ENCODE data around the gene LARGE1. TPM values are rescaled to one million over a fixed set of nuclear protein-coding genes. Genes with fewer than 3 reads are reported as not detected.

Gene LARGE1
- total RNA-seq, 1 donor from 2014 or later = 140 TPM

DNA sequence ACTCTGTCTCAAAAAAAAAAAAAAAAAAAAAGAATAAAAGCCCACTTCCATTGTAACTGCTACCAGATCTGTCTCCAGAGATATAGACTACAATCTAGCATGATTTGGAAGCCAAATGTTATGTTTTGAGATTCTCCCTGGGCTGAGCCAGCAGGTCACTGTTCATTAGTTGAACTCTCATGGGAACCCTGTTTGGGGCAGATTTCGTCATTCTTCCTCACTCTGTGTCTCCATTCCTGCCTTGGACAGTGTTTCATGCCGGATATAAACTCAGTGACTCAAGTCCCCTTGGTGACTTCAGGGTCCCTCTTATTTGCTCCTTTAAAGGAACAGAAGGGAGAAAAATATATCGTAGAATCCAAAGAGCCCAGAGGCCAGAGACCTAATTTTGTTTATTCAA, 378.1 kb downstream of the LARGE1 start:
- ATAC-seq (ENCODE audit: poor library complexity) = peak; percentile 65
- DNase-seq = no peak

GRCh38 chr22:33539902-33540751, 380.1 kb downstream of the LARGE1 start:
- intact Hi-C loops (cut with DNase I) = no loop called here
- peak; percentile 56 for ATAC-seq (ENCODE audit: poor library complexity)
- peak; percentile 84 for DNase-seq

More for the DNA sequence above, 378.1 kb downstream of the LARGE1 start:
- intact Hi-C loops (cut with DNase I) = no loop called here

DNA sequence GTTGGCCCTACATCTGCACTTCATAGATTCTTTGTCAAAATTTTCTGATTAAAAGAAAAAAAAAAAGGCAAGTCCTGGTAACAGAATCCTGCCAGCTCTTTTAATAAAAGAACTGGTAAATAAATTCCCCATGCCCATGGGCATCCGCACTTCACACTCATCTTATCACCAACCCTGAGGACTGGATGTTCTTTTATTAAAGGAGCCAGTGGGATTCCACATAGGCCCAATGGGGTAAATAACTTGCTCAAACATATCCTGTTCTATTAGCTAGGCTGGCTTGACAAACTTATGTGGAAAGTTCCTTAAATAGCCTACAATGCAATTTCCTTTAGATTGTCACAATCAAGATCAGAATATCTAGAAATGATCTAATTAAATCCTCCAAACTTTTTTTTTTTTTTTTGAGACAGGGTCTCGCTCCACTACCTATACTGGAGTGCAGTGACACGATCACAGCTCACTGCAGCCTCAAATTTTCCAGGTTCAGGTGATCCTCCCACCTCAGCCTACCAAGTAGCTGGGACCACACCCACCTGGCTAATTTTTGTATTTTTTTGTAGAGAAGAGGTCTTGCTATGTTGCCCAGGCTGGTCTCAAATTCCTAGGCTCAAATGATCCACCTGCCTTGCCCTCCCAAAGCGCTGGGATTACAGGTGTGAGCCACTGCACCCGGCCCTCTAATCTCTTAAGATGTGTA, 380.9 kb downstream of the LARGE1 start:
- DNase-seq = no peak
- no peak for ATAC-seq (ENCODE audit: poor library complexity)
- intact Hi-C loops (cut with DNase I) = no loop called here

DNA sequence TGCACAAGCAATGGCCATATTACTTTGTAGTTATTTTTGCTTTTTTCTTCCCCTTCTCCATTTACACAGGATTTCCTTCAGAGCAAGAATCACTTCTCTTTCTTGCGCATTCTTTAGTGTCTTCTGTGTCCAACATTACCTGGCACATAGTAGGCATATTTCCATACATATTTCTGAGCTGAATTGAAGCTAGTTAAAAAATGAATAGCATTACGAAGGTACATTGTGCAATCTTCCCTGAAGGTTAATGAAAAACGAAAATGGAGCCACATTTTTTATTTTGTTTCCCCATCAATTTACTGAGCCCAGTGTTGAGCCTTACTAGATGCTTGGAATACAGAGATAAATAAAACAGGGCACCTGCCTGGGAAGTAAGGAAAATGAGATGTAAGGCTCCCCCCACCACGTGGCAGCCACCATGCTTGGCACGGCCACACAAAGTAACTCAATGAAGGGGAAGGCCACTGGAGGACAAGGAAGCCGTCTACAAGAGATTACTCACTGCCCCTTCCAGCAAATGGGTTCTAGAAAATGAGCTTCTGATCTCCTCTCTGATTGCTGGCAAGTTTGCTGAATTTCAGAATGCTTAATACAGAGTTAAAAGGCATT, 381.9 kb downstream of the LARGE1 start:
- ATAC-seq (ENCODE audit: poor library complexity) (no peak), DNase-seq (no peak)
- intact Hi-C loops (cut with DNase I) = no loop called here

GRCh38 chr22:33537059-33537458, 383.2 kb downstream of the LARGE1 start:
- DNase-seq (peak; percentile 42), ATAC-seq (ENCODE audit: poor library complexity) (peak; percentile 38)
- intact Hi-C loops (cut with DNase I) = no loop called here

GRCh38 chr22:33535937-33536875, 384.1 kb downstream of the LARGE1 start:
- peak; percentile 67 for ATAC-seq (ENCODE audit: poor library complexity)
- DNase-seq = no peak
- intact Hi-C loops (cut with DNase I) = no loop called here

- intact Hi-C loops (cut with DNase I) = no loop called here
- ATAC-seq (ENCODE audit: poor library complexity) = peak; percentile 17
- no peak for DNase-seq
Measured at GRCh38 chr22:33529424-33530113, 390.7 kb downstream of the LARGE1 start.

DNA sequence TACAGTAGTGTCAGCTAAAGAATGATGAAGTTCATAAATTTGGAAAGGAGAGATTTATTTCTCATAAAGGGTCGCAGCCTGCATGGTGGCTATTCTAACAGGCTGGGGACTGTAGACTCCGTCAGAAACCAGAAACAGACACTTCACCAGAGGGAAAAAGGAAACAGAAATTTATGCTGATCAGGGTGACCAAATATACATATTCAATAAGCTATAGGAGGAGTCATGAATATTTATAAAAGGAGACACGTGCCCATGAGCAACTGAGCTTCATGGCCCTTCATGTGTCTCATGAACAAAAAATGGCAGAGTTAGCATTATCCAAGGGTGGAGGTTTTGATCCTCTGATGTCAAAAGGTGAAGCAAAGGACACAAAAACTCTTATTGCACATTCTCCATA, 392.1 kb downstream of the LARGE1 start:
- DNase-seq (no peak), ATAC-seq (ENCODE audit: poor library complexity) (no peak)
- intact Hi-C loops (cut with DNase I) = no loop called here

- no peak for ATAC-seq (ENCODE audit: poor library complexity)
- intact Hi-C loops (cut with DNase I) = no loop called here
- no peak for DNase-seq
Measured at GRCh38 chr22:33526434-33527107, 393.7 kb downstream of the LARGE1 start.

GRCh38 chr22:33524511-33525260, 395.6 kb downstream of the LARGE1 start:
- DNase-seq = no peak
- intact Hi-C loops (cut with DNase I) = no loop called here
- ATAC-seq (ENCODE audit: poor library complexity) = no peak

DNA sequence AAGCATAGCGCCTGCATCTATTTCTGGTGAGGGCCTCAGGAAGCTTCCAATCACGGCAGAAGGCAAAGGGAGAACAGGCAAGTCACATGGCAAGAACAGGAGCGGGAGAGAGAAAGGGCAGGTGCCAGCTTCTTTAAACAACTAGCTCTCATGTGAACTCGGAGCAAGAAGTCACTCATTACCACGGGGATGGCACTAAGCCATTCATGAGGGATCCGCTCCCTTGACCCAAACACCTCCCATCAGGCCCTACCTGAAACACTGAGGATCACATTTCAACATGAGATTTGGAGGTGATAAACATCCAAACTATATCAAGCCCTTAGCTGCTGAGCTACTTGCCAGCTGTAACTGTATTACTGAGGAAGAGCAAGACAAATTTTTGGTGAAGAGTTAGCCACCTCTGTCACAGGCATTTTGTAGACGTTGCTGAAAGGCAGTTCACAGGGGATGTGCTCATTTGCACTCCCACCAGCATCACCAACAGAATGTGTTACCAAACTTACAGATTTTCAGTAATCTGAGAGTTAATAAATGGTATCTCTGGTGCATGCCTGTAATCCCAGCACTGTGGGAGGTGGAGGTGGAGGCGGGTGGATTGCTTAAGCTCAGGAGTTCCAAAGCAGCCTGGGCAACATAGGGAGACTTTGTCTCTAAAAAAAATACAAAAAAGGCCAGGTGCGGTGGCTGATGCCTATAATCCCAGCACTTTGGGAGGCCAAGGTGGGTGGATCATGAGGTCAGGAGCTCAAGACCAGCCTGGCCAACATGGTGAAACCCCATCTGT, 398.2 kb downstream of the LARGE1 start:
- intact Hi-C loops (cut with DNase I) = no loop called here
- ATAC-seq (ENCODE audit: poor library complexity) = no peak
- DNase-seq = no peak

DNA sequence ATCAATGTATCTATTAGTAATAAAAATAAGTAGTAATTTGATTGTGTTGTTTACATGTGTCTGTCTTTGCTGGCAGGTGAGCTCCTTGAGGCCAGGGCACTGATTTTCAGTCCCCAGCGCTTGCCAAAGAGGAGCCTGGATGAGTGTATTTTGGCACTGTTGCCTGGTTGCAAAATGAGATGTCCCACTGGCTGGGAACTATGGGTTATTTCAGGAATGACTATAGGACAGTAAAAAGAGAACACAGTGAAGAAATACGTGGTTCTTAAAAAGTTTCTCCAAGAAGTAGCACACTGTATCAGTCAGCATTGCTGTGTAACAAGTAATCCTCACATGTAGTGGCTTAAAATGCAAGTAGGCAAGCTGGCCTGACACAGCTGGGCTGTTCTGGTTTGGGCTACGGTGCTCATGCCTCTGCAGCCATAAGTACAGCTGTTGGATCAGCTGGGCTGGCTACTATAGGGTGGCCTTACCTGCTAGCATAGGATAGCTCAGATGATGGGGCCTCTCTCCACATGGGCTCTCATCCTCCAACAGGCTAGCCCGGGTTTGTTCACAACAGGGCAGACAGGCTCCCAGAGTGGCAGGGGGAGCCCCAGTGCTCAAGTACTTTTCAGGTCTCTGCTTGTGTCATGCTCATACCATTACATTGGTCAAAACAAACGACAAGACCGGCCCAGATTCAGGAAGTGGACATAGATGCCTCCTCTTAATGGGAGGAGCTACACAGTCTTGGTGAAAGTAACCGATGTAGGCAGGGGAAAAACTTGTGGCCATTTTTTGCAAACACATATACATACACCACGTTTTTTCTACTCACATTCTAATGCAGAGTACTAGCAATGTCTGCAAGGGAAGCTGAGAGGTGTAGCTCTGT, 399.1 kb downstream of the LARGE1 start:
- ATAC-seq (ENCODE audit: poor library complexity) = no peak
- intact Hi-C loops (cut with DNase I) = no loop called here
- no peak for DNase-seq

DNA sequence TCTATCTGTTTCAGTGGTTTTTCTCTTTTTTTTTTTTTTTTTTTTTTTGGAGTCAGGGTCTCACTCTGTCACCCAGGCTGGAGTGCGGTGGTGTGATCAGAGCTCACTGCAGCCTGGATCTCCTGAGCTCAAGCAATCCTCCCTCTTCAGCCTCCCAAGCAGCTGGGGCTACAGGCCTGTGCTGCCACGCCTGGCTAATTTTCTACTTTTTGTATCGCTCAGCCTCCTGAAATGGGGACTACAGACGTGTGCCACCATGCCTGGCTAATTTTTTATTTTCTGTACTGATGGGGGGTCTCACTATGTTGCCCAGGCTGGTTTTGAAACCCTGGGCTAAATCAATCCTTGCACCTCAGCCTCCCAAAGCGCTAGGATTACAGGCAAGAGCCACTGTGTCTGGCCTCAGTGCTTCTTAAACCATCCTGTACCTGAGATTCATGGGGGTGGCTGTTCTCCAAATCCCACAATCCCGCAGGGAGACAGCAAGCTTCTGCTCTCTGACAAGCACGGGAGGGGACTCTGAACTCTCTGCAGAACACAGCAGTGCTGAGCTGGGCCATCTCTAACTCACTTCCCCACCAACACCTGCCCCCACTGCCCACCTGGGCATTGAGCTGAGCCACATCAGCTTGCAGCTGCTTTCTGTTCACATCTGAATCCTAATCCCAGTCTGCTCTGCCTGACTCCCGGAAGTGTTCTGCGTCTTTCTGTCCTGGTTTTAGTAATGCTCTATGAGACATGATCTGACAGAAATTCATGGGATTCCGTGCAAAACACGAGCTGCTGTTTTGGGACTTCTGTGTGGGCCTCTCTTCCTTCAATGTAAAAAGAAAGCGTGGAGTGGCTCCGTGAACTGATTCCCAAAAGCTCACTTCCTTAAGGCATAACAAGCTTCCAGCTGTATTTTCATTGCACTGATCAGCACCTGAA, 400.0 kb downstream of the LARGE1 start:
- intact Hi-C loops (cut with DNase I) = loop anchor here (1.0 to 10.0 kb wide), 3 partner anchors 60 to 407 kb away; no protein-coding TSS in a partner anchor
- DNase-seq = no peak
- no peak for ATAC-seq (ENCODE audit: poor library complexity)

All from Right ventricle myocardium superior (tissue), 1 donor.